ENCODE measurements around the gene GALM.
"Not testable (repeated sequence)": the region's sequence is repeated elsewhere in the genome, so short reads cannot be mapped to it uniquely, and the experiment has no call there.

GALM gene

DNA sequence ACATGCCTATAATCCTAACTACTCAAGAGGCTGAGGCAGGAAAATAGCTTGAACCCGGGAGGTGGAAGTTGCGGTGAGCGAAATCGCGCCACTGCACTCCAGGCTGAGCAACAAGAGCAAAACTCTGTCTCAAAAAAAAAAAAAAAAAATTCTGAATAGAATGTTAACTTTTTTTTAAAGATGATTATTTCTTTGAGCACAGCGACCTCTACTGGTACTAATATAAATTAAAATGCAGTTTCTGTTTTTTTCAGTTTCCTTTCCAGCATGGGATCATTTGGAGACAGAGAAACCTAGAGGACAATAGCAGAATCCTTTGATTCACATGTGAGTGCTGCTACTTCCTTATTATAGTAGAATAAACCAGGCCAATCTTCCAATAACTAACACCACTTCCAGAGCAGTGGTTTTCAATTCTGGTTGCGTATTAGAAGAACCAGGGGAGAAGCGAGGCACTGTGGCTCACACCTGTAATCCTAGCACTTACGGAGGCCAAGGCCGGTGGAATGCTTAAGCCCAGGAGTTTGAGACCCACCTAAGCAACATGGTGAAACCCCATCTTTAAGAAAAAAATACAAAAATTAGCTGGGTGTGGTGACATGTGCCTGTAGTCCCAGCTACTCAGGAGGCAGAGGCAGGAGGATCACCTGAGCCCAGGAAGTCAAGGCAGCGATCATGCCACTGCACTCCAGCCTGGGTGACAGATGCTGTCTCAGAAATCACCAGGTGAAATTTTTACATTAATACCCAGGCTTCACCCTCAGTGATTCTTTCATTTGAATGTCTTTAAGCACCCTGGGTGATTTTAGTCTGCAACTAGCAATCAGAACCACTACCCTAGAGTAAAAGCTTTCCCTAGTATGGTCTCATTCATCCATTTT is 75.2 kb downstream of the GALM start:
- DNase-seq (ENCODE audit: low spot score), result peak; percentile 44

DNA sequence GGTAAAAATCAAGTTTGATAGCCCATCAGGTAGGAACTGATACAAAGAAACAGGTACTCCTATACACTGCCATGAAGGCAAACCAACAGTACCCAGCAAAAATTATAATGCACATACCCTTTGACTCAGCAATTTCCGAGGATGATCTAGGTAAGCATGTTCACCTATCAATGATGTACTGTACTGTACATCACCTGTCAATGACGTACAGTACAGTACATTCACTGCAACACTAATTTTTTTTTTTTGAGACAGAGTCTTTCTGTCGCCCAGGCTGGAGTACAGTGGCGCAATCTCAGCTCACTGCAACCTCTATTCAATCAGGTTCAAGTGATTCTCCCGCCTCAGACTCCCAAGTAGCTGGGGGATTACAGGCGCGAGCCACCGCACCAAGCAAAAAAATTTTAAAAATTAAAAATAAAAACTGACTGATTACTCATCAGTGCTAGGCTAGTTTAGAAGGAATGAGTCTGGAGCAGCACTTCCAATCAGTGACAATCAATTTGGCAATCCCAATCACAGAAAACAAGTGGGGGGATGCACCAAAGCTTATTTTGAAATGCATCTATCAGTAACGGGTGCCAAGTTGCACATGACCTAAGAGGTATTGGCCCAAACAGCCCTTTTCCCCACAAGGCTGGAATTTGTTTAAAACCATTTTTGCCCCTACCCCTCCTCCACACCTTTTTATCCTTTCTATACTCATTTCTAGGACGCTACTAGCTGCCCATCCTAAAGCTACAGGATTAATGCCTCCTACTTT is 77.1 kb downstream of the GALM start:
- DNase-seq (ENCODE audit: low spot score), result no peak

DNA sequence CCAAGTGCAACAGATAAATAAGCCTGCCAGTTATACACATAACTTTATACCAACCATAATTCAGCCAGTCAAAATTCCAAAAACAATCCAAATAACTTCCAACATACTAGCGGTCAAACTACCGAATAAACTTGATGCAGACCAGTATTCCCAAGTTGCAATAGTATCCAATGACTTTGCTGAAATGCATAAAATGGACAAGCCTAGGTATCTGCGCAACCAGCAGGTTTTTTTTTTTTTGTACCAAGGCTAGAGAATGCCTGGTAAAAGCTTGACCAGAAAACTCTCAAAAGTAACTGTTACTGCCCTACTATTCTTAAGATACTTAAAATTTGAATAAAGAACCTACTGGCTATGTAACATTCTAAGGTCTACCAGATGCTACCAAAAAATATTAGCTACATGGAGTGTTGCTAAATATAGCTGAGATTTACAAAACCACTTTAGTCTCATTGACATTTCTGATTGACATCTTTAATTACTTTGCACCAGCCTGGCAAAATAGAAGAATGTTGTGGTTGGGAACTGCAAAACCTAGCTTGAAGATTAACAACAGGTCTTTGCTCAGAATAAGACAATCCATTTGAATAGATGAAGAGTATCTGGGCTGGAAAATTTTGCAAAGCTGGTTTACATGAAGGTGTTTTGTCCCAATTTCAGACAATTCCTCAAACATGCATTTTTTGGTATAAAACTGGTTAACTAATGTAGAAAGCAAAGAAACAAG is 77.9 kb downstream of the GALM start:
- no peak for DNase-seq (ENCODE audit: low spot score)

- no peak for DNase-seq (ENCODE audit: low spot score)
These were observed 78.5 kb downstream of the GALM start for GRCh38 chr2:38744399-38744780.

GRCh38 chr2:38745267-38745666 is 79.4 kb downstream of the GALM start:
- no peak for DNase-seq (ENCODE audit: low spot score)

DNA sequence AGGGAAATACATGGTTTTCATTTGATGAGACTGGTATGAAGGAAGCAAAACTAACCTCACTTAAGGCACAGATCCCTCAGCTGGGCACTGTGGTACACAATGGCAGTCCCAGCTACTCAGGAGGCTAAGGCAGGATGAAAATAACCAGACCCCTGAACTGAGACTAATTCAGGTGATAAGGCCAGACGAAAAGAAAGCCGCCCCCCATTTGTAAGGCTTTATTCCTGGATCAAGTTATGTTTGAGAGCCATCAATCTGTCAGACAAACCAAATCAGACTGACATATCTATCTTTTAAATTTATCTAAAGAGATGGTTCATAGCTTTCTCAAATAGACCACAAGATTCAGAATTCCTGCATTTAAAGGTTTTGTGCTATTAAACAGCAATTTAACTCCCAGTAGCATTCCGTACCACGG is 81.1 kb downstream of the GALM start:
- no peak for DNase-seq (ENCODE audit: low spot score)

- DNase-seq (ENCODE audit: low spot score), result no peak
These were observed 81.9 kb downstream of the GALM start for GRCh38 chr2:38747819-38748218.

DNA sequence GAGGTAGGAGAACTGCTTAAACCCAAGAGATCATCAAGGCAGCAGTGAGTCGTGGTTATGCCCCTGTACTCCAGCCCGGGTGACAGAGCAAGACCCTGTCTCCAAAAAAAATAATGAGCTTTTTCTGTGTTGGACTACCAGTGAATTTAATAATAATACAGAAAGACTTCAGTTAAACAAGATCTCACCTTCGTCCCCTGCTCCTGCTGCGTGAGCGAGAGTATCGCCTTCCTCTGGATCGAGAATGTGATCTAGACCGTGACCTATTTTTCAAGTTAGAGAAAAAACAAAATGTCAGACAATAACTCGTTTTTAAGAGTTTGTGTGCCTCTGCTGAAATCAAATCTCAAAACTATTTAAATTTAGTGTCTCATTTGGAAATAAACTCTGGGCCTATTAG is 82.5 kb downstream of the GALM start:
- no peak for DNase-seq (ENCODE audit: low spot score)

GRCh38 chr2:38748943-38749804 is 83.3 kb downstream of the GALM start:
- DNase-seq (ENCODE audit: low spot score), result peak; percentile 25

- DNase-seq (ENCODE audit: low spot score), result peak; percentile 53
These were observed 84.3 kb downstream of the GALM start for GRCh38 chr2:38750011-38750890.

GRCh38 chr2:38750891-38751595 is 85.1 kb downstream of the GALM start, which contains the start of gene SRSF7:
SRSF7 (minus strand) TSS chr2:38751361; CDS start chr2:38751256, 105 bp downstream.
- DNase-seq (ENCODE audit: low spot score), result peak; percentile 98

DNA sequence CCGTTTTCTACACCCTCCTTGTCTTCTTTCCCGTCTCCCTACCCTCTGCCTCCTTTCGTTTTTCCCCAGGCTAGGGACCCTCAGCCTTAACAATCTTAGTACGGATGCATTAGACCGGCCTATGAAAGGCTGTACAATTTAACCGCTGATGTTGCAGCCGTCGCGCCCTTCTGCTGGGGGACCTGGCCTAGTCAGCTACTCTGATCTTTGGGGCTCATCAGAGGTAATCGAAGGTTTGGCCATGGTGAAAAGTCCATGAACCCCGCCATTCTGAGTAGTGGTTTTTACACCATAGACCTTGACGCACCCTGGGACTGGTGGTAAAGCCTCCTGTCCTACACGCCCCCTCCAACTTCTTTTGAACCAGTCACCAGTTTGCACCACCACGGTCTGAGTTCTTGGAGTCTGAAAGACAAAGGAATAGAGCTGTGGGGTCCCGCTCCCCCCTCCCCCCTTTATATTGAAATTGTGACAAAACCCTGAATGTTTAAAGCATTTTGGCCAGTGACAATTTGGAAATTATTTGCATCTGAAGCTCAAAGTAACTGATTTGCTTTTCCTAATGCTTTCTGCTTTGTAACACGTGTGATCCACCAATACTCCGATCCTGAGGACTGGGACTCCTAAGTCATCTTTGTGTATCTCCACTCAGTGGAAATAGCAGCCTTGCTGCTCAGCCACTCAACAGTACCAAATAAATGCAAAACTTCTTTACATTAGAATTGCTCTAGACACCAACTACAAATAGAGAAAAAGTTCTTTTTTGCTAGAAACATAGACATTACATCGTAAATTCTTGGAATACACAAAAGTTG is 85.9 kb downstream of the GALM start:
- DNase-seq (ENCODE audit: low spot score), result no peak

- no peak for DNase-seq (ENCODE audit: low spot score)
These were observed 88.1 kb downstream of the GALM start for GRCh38 chr2:38754049-38754448.

DNA sequence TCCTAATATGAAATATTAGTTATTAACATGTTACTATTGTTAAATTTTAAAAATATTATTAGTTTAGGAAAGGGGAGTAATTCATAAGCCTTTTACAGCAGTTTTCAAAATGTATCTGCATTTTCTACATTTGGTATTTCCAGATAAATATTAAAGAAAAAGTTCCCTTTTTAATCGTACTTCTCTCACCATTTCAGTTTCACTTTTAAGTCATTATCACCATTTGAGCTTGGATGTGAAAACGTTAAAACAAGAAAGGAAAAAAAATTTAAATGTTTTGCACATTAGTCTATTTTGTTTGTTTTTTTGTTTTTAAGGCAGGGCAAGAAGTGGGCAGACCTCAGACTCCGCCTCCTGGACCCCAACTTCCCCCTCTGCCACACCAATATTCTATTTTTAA is 88.6 kb downstream of the GALM start:
- no peak for DNase-seq (ENCODE audit: low spot score)

DNA sequence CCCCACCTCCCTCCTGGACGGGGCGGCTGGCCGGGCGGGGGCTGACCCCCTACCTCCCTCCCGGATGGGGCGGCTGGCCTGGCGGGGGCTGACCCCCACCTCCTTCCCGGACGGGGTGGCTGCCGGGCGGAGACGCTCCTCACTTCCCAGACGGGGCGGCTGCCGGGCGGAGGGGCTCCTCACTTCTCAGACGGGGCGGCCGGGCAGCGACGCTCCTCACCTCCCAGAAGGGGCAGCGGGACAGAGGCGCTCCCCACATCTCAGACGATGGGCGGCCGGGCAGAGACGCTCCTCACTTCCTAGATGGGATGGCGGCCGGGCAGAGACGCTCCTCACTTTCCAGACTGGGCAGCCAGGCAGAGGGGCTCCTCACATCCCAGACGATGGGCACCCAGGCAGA is 90.0 kb downstream of the GALM start:
- DNase-seq (ENCODE audit: low spot score), result not testable (repeated sequence)

DNA sequence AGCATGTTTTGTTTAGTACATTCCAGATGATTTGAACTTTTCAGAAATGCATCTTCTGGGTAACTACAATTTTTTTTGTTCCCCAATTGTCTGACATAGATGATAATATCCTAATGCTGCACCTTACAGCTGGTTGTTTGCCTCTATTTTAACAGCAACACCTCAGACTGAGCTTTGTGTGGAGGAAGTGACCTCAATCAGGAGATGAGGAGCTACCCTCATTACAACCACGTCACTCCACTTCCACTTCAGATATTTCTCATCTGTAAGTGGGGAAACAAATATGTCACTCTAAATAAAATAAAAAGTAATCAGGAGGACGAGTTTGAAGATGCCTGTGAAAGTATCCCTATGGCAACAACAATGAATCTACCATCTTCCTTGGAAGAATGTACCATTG is 97.3 kb downstream of the GALM start:
- peak; percentile 54 for DNase-seq (ENCODE audit: low spot score)

GRCh38 chr2:38763728-38764127 is 97.8 kb downstream of the GALM start:
- no peak for DNase-seq (ENCODE audit: low spot score)

DNA sequence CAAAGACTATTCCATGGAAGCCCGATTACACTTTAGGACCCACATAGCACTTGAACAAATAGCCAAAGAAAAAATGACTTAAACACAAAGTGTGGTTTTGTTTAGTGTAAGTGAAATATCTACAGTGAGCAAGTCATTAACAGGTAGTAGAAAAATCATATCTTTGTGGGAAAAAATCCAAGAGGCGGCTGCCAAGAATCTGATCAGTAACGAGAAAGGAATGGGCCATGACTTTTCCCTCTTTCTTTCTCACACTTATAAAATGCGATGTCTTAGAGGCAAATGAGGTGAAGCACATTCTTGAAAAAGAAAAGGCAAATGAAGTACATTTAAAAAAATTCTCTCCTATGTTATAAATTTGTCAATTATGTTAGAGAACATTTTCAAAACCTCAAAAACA is 99.2 kb downstream of the GALM start:
- DNase-seq (ENCODE audit: low spot score), result no peak

DNA sequence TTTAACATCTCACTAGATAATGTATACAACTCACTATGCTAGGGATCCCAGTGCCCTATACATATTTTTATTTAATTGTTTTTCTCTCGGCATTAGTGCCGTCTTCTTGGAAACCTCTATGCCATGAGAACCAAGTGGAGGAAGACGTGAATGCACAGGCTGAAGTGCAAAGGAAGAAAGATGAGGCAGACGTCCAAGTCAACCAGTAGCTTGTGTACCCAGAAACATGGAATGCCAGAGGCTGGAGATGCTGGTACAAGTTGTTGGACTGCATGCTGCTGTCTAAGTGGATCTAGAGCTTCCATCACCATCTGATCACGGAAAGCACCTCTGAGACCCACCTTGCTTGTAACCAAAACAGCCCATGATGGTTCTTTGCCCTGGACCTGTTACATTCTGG is 99.6 kb downstream of the GALM start:
- DNase-seq (ENCODE audit: low spot score), result no peak
